Esophagus muscularis mucosa (tissue), 3 donors: ENCODE data around the gene JPH3.

ENCODE experiments used
- EP300 ChIP-seq: sonication (generic); formaldehyde crosslinking; IDR thresholded peaks from one replicate; pipeline ENCODE4 v1.6.1; 2017; ENCODE audit warnings: antibody characterized with exemption
- TF ChIP-seq, protein P1 (sequence below), 3 experiments: fragments of 200-600 bp in 2 of 3; fragments of 450-650 bp in 1 of 3; sonication (generic) in 2 of 3; IDR thresholded peaks; one replicate each; pipeline ENCODE4 v1.5.1; 2017 to 2019; ENCODE audit warnings: antibody characterized with exemption in 3 of 3, mild to moderate bottlenecking in 2 of 3, moderate library complexity in 1 of 3

DNA sequence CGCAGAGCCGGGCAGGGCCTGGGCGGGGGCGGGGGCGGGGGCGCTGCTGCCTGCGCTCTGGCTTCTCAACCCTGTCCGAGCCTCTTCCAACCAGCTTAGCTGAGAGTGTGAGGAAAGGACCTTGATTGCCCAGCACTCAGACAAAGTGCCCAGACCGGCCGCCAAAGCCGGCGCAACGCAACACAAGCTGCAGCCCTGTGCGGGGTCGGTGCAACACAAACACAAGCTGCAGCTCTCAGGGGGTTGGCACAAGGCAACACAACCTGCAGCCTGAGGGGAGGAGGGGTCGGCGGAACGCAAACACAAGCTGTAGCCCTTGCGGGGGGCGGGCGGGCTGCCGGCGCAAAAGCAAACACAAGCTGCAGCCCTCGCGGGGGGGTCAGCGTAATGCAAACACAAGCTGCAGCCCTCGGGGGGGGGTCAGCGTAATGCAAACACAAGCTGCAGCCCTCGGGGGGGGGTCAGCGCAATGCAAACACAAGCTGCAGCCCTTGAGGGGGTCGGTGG is 103.5 kb downstream of the JPH3 start:
- no peak for TF ChIP-seq EP300
- TF ChIP-seq, protein P1, sequence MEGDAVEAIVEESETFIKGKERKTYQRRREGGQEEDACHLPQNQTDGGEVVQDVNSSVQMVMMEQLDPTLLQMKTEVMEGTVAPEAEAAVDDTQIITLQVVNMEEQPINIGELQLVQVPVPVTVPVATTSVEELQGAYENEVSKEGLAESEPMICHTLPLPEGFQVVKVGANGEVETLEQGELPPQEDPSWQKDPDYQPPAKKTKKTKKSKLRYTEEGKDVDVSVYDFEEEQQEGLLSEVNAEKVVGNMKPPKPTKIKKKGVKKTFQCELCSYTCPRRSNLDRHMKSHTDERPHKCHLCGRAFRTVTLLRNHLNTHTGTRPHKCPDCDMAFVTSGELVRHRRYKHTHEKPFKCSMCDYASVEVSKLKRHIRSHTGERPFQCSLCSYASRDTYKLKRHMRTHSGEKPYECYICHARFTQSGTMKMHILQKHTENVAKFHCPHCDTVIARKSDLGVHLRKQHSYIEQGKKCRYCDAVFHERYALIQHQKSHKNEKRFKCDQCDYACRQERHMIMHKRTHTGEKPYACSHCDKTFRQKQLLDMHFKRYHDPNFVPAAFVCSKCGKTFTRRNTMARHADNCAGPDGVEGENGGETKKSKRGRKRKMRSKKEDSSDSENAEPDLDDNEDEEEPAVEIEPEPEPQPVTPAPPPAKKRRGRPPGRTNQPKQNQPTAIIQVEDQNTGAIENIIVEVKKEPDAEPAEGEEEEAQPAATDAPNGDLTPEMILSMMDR (IDR thresholded peaks at IDR 0.05) = no peak
